Panc1 (cell line): ENCODE data around the gene ZNF324B. TPM values are rescaled to one million over a fixed set of nuclear protein-coding genes. Genes with fewer than 3 reads are reported as not detected.

Experiments
- ATAC-seq: fragments of 200-7000 bp; cut with Tn5 transposase; 2 replicates; pipeline ENCODE4 v1.9.1; 2020; ENCODE audit warnings: mild to moderate bottlenecking, moderate library complexity
- BruUV-seq: library from RNA; stranded (reverse); fragments of 400-500 nt; replicated peaks from 2 replicates; lab custom pipeline; 2021; lab: Mats Ljungman, UMichigan
- CTCF ChIA-PET: fragments of 300-600 bp; sonication (Branson Sonifier 250); formaldehyde crosslinking; loops from one replicate; lab custom pipeline; 2022; ENCODE audit warnings: antibody characterized with exemption; lab: Charles Lee
- POLR2A ChIA-PET: fragments of 300-600 bp; sonication (Branson Sonifier 250); formaldehyde crosslinking; loops from one replicate; lab custom pipeline; 2022; ENCODE audit warnings: antibody characterized with exemption; lab: Charles Lee
- DNase-seq: peaks from one replicate; pipeline ENCODE4 v3.0.0-alpha.2; 2010; ENCODE audit warnings: low read depth, low spot score
- H3K27ac ChIP-seq: 2 replicates; pipeline ENCODE4 v1.5.1; 2011; ENCODE audit warnings: mild to moderate bottlenecking, low read length, inconsistent platforms
- H3K27me3 ChIP-seq: fragments of 200-500 bp; sonication (Bioruptor generic); 2 replicates; pipeline ENCODE4 v1.6.0; 2014; ENCODE audit warnings: low read length, inconsistent platforms; ENCODE audit not compliant: control insufficient read depth, insufficient read depth
- H3K36me3 ChIP-seq: fragments of 200-500 bp; sonication (Bioruptor generic); 2 replicates; pipeline ENCODE4 v1.5.1; 2014; ENCODE audit warnings: inconsistent platforms, mild to moderate bottlenecking, low read length, moderate library complexity; ENCODE audit not compliant: control insufficient read depth, insufficient read depth
- H3K4me1 ChIP-seq: 2 replicates; pipeline ENCODE4 v1.5.1; 2011; ENCODE audit warnings: inconsistent platforms, mild to moderate bottlenecking, low read length, moderate library complexity; ENCODE audit not compliant: control insufficient read depth, insufficient read depth
- H3K4me3 ChIP-seq, 2 experiments: 2 replicates each; pipeline ENCODE4 v1.5.1; 2011 to 2012; ENCODE audit warnings: low read depth in 2 of 2, low read length in 2 of 2, mild to moderate bottlenecking in 2 of 2, inconsistent platforms in 1 of 2, moderate library complexity in 1 of 2
- H3K9me3 ChIP-seq: fragments of 200-500 bp; sonication (Bioruptor generic); 2 replicates; pipeline ENCODE4 v1.5.1; 2014; ENCODE audit warnings: low read depth, mild to moderate bottlenecking, inconsistent platforms, low read length, moderate library complexity; ENCODE audit not compliant: control insufficient read depth, insufficient read depth
- POLR2AphosphoS5 ChIP-seq: IDR thresholded peaks from 2 replicates; pipeline ENCODE4 v1.6.1; 2012; ENCODE audit warnings: mild to moderate bottlenecking, low read depth, low read length, moderate library complexity
- SIN3A ChIP-seq: IDR thresholded peaks from 2 replicates; pipeline ENCODE4 v1.6.1; 2012; ENCODE audit warnings: low read depth, mild to moderate bottlenecking, low read length, moderate library complexity, borderline replicate concordance; ENCODE audit not compliant: insufficient read depth
- TCF7L2 ChIP-seq: IDR thresholded peaks from 2 replicates; pipeline ENCODE4 v1.6.1; 2011; ENCODE audit warnings: mild to moderate bottlenecking, low read depth, low read length, inconsistent platforms
- in situ Hi-C: cut with HindIII; loops from 2 replicates; pipeline ENCODE4 v1.10.0; 2016; ENCODE audit warnings: low sequenced_read_pairs, low pct_unique_long_range_greater_than_20kb
- intact Hi-C: fragments of 100-400 bp; cut with micrococcal nuclease; formaldehyde crosslinking; loops from one replicate; pipeline ENCODE4 v1.10.0; 2022; ENCODE audit not compliant: unreplicated experiment
- total RNA-seq: library from RNA; stranded (reverse); gene quantifications from one replicate; pipeline ENCODE4 v1.2.1, GENCODE V29; 2021; ENCODE audit not compliant: unreplicated experiment
- TF ChIP-seq, protein P1 (sequence below), 2 experiments: IDR thresholded peaks; 2 replicates each; pipeline ENCODE4 v1.6.1; 2011 to 2012; ENCODE audit warnings: low read depth in 2 of 2, control low read depth in 1 of 2, low read length in 1 of 2, mild to moderate bottlenecking in 1 of 2, moderate library complexity in 1 of 2; ENCODE audit not compliant: insufficient read depth in 1 of 2
- TF ChIP-seq, protein P2 (sequence below): fragments of 450-650 bp; IDR thresholded peaks from 2 replicates; pipeline ENCODE4 v1.5.1; 2017; ENCODE audit warnings: mild to moderate bottlenecking

ZNF324B gene
- total RNA-seq, 1 experiment from 2014 or later = 7.8 TPM

DNA sequence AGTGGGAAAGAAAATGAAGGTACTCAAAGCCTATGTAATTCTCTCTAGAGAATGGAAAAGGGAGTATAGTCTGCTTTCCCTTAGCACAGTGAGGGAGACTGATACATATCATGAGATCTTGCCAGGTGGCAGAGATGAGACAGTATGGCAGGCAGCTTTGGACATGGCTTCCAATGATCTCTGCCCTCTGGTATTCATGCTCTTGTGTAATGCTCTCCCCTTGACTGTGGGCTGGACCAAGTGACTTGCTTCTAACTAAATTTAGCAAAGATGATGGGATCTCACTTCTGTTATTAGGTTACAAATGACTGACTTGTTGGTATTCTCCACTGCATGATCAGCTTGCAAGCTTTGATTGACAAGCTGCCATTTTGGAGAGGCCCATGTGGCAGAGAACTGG lies 21.7 kb upstream of the ZNF324B start:
- BruUV-seq = no TSS peak
- H3K27me3 ChIP-seq = no peaks in the 10 kb centered on the region
- no peaks in the 10 kb centered on the region for H3K36me3 ChIP-seq
- intact Hi-C loops (no loop called here), in situ Hi-C loops (no loop called here)
- peaks cover 30% of the 10 kb centered on the region for H3K9me3 ChIP-seq
- H3K4me3 ChIP-seq = no peak overlapping the region
- DNase-seq (no peak), ATAC-seq (no peak)
- ChIA-PET CTCF (no interaction called here), POLR2A (no interaction called here)
- H3K4me1 ChIP-seq = no peaks in the 10 kb centered on the region
- TF ChIP-seq TCF7L2 = no peak
- H3K27ac ChIP-seq = no peak overlapping the region

DNA sequence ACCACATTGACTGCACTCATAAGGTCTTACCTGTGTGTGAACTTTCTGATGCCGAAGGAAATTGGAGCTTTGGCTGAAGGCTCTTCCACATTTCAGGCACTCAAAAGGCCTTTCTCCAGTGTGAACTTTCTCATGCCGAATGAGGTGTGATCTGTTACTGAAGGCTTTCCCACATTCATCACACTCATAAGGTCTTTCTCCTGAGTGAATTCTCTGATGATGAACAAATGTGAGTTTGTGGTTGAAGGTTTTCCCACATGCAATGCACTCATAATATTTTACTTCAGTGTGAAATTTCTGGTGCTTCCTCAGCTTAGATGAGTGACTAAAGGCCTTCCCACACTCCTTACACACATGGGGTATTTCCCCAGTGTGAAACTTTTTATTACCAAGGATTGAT lies 17.2 kb upstream of the ZNF324B start:
- Histone ChIP-seq H3K27me3 (no peaks in the 10 kb centered on the region), H3K9me3 (peaks cover 38% of the 10 kb centered on the region), H3K36me3 (no peaks in the 10 kb centered on the region), H3K27ac (no peak overlapping the region), H3K4me1 (no peaks in the 10 kb centered on the region), H3K4me3 (no peak overlapping the region)
- ChIA-PET POLR2A (no interaction called here), CTCF (no interaction called here)
- intact Hi-C loops = no loop called here
- TF ChIP-seq, protein P1, sequence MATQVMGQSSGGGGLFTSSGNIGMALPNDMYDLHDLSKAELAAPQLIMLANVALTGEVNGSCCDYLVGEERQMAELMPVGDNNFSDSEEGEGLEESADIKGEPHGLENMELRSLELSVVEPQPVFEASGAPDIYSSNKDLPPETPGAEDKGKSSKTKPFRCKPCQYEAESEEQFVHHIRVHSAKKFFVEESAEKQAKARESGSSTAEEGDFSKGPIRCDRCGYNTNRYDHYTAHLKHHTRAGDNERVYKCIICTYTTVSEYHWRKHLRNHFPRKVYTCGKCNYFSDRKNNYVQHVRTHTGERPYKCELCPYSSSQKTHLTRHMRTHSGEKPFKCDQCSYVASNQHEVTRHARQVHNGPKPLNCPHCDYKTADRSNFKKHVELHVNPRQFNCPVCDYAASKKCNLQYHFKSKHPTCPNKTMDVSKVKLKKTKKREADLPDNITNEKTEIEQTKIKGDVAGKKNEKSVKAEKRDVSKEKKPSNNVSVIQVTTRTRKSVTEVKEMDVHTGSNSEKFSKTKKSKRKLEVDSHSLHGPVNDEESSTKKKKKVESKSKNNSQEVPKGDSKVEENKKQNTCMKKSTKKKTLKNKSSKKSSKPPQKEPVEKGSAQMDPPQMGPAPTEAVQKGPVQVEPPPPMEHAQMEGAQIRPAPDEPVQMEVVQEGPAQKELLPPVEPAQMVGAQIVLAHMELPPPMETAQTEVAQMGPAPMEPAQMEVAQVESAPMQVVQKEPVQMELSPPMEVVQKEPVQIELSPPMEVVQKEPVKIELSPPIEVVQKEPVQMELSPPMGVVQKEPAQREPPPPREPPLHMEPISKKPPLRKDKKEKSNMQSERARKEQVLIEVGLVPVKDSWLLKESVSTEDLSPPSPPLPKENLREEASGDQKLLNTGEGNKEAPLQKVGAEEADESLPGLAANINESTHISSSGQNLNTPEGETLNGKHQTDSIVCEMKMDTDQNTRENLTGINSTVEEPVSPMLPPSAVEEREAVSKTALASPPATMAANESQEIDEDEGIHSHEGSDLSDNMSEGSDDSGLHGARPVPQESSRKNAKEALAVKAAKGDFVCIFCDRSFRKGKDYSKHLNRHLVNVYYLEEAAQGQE (IDR thresholded peaks at IDR 0.05; ENCODE audit: insufficient read depth in 1 of 2, low read depth in 2 of 2, low read length in 1 of 2) = no peak
- TF ChIP-seq, protein P2, sequence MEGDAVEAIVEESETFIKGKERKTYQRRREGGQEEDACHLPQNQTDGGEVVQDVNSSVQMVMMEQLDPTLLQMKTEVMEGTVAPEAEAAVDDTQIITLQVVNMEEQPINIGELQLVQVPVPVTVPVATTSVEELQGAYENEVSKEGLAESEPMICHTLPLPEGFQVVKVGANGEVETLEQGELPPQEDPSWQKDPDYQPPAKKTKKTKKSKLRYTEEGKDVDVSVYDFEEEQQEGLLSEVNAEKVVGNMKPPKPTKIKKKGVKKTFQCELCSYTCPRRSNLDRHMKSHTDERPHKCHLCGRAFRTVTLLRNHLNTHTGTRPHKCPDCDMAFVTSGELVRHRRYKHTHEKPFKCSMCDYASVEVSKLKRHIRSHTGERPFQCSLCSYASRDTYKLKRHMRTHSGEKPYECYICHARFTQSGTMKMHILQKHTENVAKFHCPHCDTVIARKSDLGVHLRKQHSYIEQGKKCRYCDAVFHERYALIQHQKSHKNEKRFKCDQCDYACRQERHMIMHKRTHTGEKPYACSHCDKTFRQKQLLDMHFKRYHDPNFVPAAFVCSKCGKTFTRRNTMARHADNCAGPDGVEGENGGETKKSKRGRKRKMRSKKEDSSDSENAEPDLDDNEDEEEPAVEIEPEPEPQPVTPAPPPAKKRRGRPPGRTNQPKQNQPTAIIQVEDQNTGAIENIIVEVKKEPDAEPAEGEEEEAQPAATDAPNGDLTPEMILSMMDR = no peak
- TF ChIP-seq POLR2AphosphoS5 (no peak), TCF7L2 (no peak), SIN3A (no peak)
- in situ Hi-C loops = no loop called here
- no TSS peak for BruUV-seq
- no peak for ATAC-seq
- DNase-seq = no peak

DNA sequence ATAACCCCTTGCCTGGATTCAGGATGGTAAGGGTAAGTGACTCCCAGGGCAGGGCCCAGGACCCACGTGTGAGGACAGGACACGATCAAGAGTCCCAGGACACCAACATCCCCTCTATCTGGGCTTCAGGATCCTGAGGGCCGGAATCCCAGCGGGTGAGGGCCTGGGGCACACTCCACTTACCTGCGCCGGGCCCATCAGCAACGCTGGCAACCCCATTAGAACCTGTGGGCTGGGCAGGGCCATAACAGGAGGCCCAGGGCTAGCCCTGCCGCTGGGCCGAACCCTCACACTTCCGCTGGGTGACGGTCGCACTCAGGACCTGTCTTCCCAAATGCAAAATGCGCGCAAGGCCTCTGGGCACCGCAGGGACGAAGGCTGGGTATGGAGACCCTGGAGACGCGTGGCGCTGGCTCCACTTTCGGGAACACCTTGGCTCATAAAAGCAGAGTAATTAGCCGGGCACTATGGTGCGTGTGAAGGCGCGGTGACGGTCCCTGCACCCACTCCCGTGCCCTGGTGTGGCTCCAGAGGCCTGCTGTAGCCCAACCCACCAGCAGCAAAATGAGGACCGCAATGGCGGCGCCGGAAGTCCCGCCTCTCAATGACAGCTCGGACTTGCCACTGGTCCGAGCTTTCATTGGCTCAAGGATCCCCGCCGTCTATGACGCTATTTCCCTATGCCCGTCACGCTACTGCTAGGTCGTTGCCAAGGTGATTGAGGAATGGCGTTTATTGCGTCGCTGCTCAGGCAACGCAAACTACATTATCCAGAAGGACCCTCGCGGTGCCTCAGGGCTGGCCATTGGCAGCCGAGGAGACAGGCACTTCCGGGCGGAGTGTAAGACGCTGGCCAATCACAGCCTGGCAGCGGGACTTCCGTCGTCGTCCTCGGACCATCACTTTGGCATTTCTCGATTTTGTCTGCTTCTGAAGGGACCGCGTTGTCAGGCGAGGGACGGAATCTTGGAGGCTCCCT lies 11.6 kb upstream of the ZNF324B start, which contains the start of gene ZNF132:
ZNF132 (minus strand) TSS at position 578 of the 979 bp plus-strand sequence; CDS start at position 246, 332 bp downstream.
- no peaks in the 10 kb centered on the region for H3K4me1 ChIP-seq
- in situ Hi-C loops = no loop called here
- intact Hi-C loops = no loop called here
- no peaks in the 10 kb centered on the region for H3K27me3 ChIP-seq
- ChIA-PET CTCF (interaction anchor here (0.6 kb wide), 1 partner anchor 22 kb away, joined by 3 read pairs; no protein-coding TSS in a partner anchor), POLR2A (no interaction called here)
- H3K36me3 ChIP-seq = no peaks in the 10 kb centered on the region
- DNase-seq (no peak), ATAC-seq (no peak)
- peak within 1 kb of the TSS in 1 of 2 experiments; percentile 29; a peak in 1 of 4 replicates for H3K4me3 ChIP-seq
- no TSS peak for BruUV-seq
- H3K9me3 ChIP-seq = peaks cover 7% of the 10 kb centered on the region
- H3K27ac ChIP-seq = no peak within 1 kb of the TSS
- TF ChIP-seq SIN3A (no peak), TCF7L2 (no peak), POLR2AphosphoS5 (no peak)
- TF ChIP-seq, protein P1 (IDR thresholded peaks at IDR 0.05; ENCODE audit: insufficient read depth in 1 of 2, low read depth in 2 of 2, low read length in 1 of 2) = no peak
- TF ChIP-seq, protein P2 = no peak
